Omental fat pad (tissue), 4 donors: Measurements from ENCODE around the gene IMPA2. TPM values are rescaled to one million over a fixed set of nuclear protein-coding genes. Genes with fewer than 3 reads are reported as not detected.
"Not testable (repeated sequence)": the region's sequence is repeated elsewhere in the genome, so short reads cannot be mapped to it uniquely, and the experiment has no call there.

Source experiments
- ATAC-seq: fragments of 150-250 bp; one replicate; pipeline ENCODE4 v1.9.1; 2016; ENCODE audit warnings: mild to moderate bottlenecking, moderate library complexity; ENCODE audit not compliant: low FRiP score
- DNase-seq: peaks from one replicate; pipeline ENCODE4 v3.0.0-alpha.2; 2019; ENCODE audit warnings: low spot score
- CTCF ChIP-seq, 3 donors: fragments of 450-650 bp; IDR thresholded peaks; one replicate each; pipeline ENCODE4 v1.5.1; 2016 to 2017; ENCODE audit warnings: antibody characterized with exemption in 3 of 3, mild to moderate bottlenecking in 3 of 3, moderate library complexity in 2 of 3
- total RNA-seq, 4 donors: library from RNA; depleted of rRNA; stranded (reverse); fragments of >200 nt; gene quantifications; one replicate each; pipeline ENCODE4 v1.1.0, GENCODE V29; 2016

The IMPA2 gene
- total RNA-seq, 4 donors from 2014 or later: 18.7 to 31.6 (median 27.7) TPM

- TF ChIP-seq CTCF (IDR thresholded peaks at IDR 0.05): no peak
- ATAC-seq: no peak
- DNase-seq: no peak
These were observed 25.9 kb upstream of the IMPA2 start for GRCh38 chr18:11955239-11956029.

GRCh38 chr18:11956371-11957308 is 24.7 kb upstream of the IMPA2 start:
- no peak for TF ChIP-seq CTCF (IDR thresholded peaks at IDR 0.05)
- DNase-seq (no peak), ATAC-seq (no peak)

- no peak for TF ChIP-seq CTCF (IDR thresholded peaks at IDR 0.05)
These were observed 23.7 kb upstream of the IMPA2 start for GRCh38 chr18:11957636-11958035.

GRCh38 chr18:11959651-11960050 is 21.7 kb upstream of the IMPA2 start:
- ATAC-seq, DNase-seq: not testable (repeated sequence)

More at GRCh38 chr18:11957636-11958035, 23.7 kb upstream of the IMPA2 start:
- DNase-seq (no peak), ATAC-seq (no peak)

- no peak for ATAC-seq
- no peak for TF ChIP-seq CTCF (IDR thresholded peaks at IDR 0.05)
- no peak for DNase-seq
These were observed 20.4 kb upstream of the IMPA2 start for GRCh38 chr18:11960743-11961380.

GRCh38 chr18:11962597-11962996 is 18.7 kb upstream of the IMPA2 start:
- no peak for DNase-seq
- no peak for TF ChIP-seq CTCF (IDR thresholded peaks at IDR 0.05)
- no peak for ATAC-seq

- DNase-seq (no peak), ATAC-seq (no peak)
- no peak for TF ChIP-seq CTCF (IDR thresholded peaks at IDR 0.05)
These were observed 17.3 kb upstream of the IMPA2 start for GRCh38 chr18:11963991-11964484.
